ENCODE results near the gene CAVIN2.

DNA sequence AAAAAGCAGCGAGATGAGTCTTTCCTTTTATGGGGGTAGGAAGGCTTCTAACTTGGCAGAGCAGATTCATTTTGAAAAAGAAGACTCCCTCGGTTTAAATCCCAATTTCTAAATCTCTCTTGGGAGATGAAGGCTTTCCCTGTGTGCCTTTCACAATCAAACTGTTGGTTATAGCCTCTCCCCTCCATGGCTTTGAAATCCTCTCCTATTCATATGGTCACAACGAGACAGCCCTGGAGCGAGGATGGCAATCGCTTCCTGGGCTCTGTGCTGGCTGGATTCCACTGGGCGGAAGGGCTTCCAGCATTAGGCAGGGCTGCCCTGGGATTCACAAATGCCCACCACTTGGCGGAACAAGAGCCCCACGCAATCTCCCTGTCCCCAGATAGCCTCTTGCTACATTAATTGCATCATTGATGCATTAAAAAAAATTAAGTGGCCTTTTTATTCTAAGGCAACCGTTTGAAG, 1.6 kb downstream of the CAVIN2 start:
- TF ChIP-seq, protein P1, sequence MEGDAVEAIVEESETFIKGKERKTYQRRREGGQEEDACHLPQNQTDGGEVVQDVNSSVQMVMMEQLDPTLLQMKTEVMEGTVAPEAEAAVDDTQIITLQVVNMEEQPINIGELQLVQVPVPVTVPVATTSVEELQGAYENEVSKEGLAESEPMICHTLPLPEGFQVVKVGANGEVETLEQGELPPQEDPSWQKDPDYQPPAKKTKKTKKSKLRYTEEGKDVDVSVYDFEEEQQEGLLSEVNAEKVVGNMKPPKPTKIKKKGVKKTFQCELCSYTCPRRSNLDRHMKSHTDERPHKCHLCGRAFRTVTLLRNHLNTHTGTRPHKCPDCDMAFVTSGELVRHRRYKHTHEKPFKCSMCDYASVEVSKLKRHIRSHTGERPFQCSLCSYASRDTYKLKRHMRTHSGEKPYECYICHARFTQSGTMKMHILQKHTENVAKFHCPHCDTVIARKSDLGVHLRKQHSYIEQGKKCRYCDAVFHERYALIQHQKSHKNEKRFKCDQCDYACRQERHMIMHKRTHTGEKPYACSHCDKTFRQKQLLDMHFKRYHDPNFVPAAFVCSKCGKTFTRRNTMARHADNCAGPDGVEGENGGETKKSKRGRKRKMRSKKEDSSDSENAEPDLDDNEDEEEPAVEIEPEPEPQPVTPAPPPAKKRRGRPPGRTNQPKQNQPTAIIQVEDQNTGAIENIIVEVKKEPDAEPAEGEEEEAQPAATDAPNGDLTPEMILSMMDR (conservative IDR thresholded peaks at IDR 0.05 in 1 of 2, IDR thresholded peaks at IDR 0.05 in 1 of 2; ENCODE audit: extremely low read depth in 1 of 2, insufficient read depth in 1 of 2, low read depth in 1 of 2, low read length in 2 of 2), result no peak
- no peak for TF ChIP-seq EZH2 (IDR thresholded peaks at IDR 0.05; ENCODE audit: borderline replicate concordance, low read length)

Data from mammary epithelial cell (primary cell).